HepG2 (cell line): ENCODE data around the gene TOMM40L. TPM values are rescaled to one million over a fixed set of nuclear protein-coding genes. Genes with fewer than 3 reads are reported as not detected.

Experiments used
- CC2D1A ChIP-seq: sonication (generic); formaldehyde crosslinking; IDR thresholded peaks from 2 replicates; pipeline ENCODE4 v1.8.1; 2023; ENCODE audit warnings: mild to moderate bottlenecking, missing genetic modification reagents
- CREB1 ChIP-seq, 2 experiments: fragments of 450-650 bp in 1 of 2; IDR thresholded peaks; 2 replicates each; pipeline ENCODE4 v1.6.1; 2016 to 2017; ENCODE audit warnings: control low read depth in 1 of 2, mild to moderate bottlenecking in 1 of 2, missing compliant biosample characterization in 1 of 2, missing genetic modification characterization in 1 of 2
- ELF1 ChIP-seq: sonication (generic); formaldehyde crosslinking; IDR thresholded peaks from 2 replicates; pipeline ENCODE4 v1.4.0; 2020; ENCODE audit warnings: missing genetic modification reagents
- KDM4B ChIP-seq: sonication (generic); formaldehyde crosslinking; IDR thresholded peaks from 2 replicates; pipeline ENCODE4 v1.4.0; 2020; ENCODE audit warnings: missing genetic modification reagents
- KDM5B ChIP-seq: sonication (generic); formaldehyde crosslinking; IDR thresholded peaks from 2 replicates; pipeline ENCODE4 v1.4.0; 2020; ENCODE audit warnings: missing genetic modification reagents, mild to moderate bottlenecking, borderline replicate concordance
- LCORL ChIP-seq, 2 experiments: fragments of 450-650 bp in 1 of 2; sonication (generic) in 1 of 2; formaldehyde crosslinking in 1 of 2; IDR thresholded peaks; 2 replicates each; pipeline versions ENCODE4 v1.5.0 to v1.6.1; 2017 to 2020; ENCODE audit warnings: antibody characterized with exemption in 1 of 2, missing genetic modification reagents in 1 of 2
- MEIS1 ChIP-seq: sonication (generic); formaldehyde crosslinking; IDR thresholded peaks from 2 replicates; pipeline ENCODE4 v1.9.0; 2021; ENCODE audit warnings: mild to moderate bottlenecking, missing genetic modification reagents, moderate library complexity, borderline replicate concordance
- MIER2 ChIP-seq: IDR thresholded peaks from 2 replicates; pipeline ENCODE4 v1.6.1; 2016; ENCODE audit warnings: missing biosample characterization, missing genetic modification reagents
- MYC ChIP-seq: sonication (generic); formaldehyde crosslinking; IDR thresholded peaks from 2 replicates; pipeline ENCODE4 v1.9.0; 2021; ENCODE audit warnings: missing genetic modification reagents, borderline replicate concordance
- MZF1 ChIP-seq: sonication (generic); formaldehyde crosslinking; IDR thresholded peaks from 2 replicates; pipeline ENCODE4 v1.8.1; 2023; ENCODE audit warnings: mild to moderate bottlenecking, missing genetic modification reagents, borderline replicate concordance
- NBN ChIP-seq: fragments of 450-650 bp; conservative IDR thresholded peaks from 2 replicates; pipeline ENCODE4 v1.6.1; 2017
- NCOA5 ChIP-seq: sonication (generic); formaldehyde crosslinking; IDR thresholded peaks from 2 replicates; pipeline ENCODE4 v1.4.0; 2020; ENCODE audit warnings: missing genetic modification reagents
- RNF2 ChIP-seq: fragments of 450-650 bp; conservative IDR thresholded peaks from 2 replicates; pipeline ENCODE4 v1.6.1; 2016; ENCODE audit warnings: low read depth
- RORA ChIP-seq: sonication (generic); formaldehyde crosslinking; IDR thresholded peaks from 2 replicates; pipeline ENCODE4 v1.5.0; 2020; ENCODE audit warnings: mild to moderate bottlenecking, missing genetic modification reagents, moderate library complexity
- SIN3B ChIP-seq: fragments of 150-350 bp; IDR thresholded peaks from 2 replicates; pipeline ENCODE4 v1.6.1; 2014; ENCODE audit warnings: low read length
- SMAD9 ChIP-seq: sonication (generic); formaldehyde crosslinking; IDR thresholded peaks from 2 replicates; pipeline ENCODE4 v1.5.1; 2020; ENCODE audit warnings: mild to moderate bottlenecking, missing genetic modification reagents
- SNAPC2 ChIP-seq: sonication (generic); formaldehyde crosslinking; IDR thresholded peaks from 2 replicates; pipeline ENCODE4 v1.8.1; 2022; ENCODE audit warnings: mild to moderate bottlenecking, missing genetic modification reagents
- SRY ChIP-seq: sonication (generic); formaldehyde crosslinking; IDR thresholded peaks from 2 replicates; pipeline ENCODE4 v1.8.0; 2022; ENCODE audit warnings: mild to moderate bottlenecking, missing genetic modification reagents
- TP53 ChIP-seq: sonication (generic); formaldehyde crosslinking; conservative IDR thresholded peaks from 2 replicates; pipeline ENCODE4 v1.4.0; 2020; ENCODE audit warnings: missing genetic modification reagents
- XBP1 ChIP-seq: sonication (generic); formaldehyde crosslinking; IDR thresholded peaks from 2 replicates; pipeline ENCODE4 v1.5.0; 2020; ENCODE audit warnings: missing genetic modification reagents
- ZC3H4 ChIP-seq: sonication (generic); formaldehyde crosslinking; IDR thresholded peaks from 2 replicates; pipeline ENCODE4 v1.4.0; 2020; ENCODE audit warnings: missing genetic modification reagents, borderline replicate concordance
- ZMYM2 ChIP-seq: sonication (generic); formaldehyde crosslinking; IDR thresholded peaks from 2 replicates; pipeline ENCODE4 v1.8.0; 2022; ENCODE audit warnings: mild to moderate bottlenecking, missing genetic modification reagents
- ZMYM3 ChIP-seq: sonication (generic); formaldehyde crosslinking; IDR thresholded peaks from 2 replicates; pipeline ENCODE4 v1.5.1; 2020; ENCODE audit warnings: mild to moderate bottlenecking, missing genetic modification reagents
- ZNF367 ChIP-seq: sonication (generic); formaldehyde crosslinking; IDR thresholded peaks from 2 replicates; pipeline ENCODE4 v1.4.0; 2020; ENCODE audit warnings: missing genetic modification reagents, borderline replicate concordance
- ZNF674 ChIP-seq: sonication (generic); formaldehyde crosslinking; IDR thresholded peaks from 2 replicates; pipeline ENCODE4 v1.5.0; 2020; ENCODE audit warnings: low read depth, mild to moderate bottlenecking, missing genetic modification reagents
- ZNF720 ChIP-seq: sonication (generic); formaldehyde crosslinking; IDR thresholded peaks from 2 replicates; pipeline ENCODE4 v1.4.0; 2020; ENCODE audit warnings: missing genetic modification reagents
- ZNF768 ChIP-seq: sonication (generic); formaldehyde crosslinking; IDR thresholded peaks from 2 replicates; pipeline ENCODE4 v1.4.0; 2020; ENCODE audit warnings: missing genetic modification reagents
- ZNF780A ChIP-seq: sonication (generic); formaldehyde crosslinking; IDR thresholded peaks from 2 replicates; pipeline ENCODE4 v1.8.0; 2022; ENCODE audit warnings: mild to moderate bottlenecking, missing genetic modification reagents, moderate library complexity
- polyA plus RNA-seq, 8 experiments: library from polyadenylated mRNA; depleted of rRNA in 3 of 8; stranded (reverse) in 7 of 8; unstranded in 1 of 8; fragments of >200 nt; fragmentation: Illumina TruSeq in 4 of 8; extraction: Trizol in 4 of 8; gene quantifications; 2 replicates each; pipeline versions ENCODE4 v1.2.1 to v1.2.3, GENCODE V29; 2011 to 2016; ENCODE audit warnings: low read depth in 4 of 8, missing spikeins in 1 of 8, mixed read lengths in 1 of 8; ENCODE audit not compliant: insufficient read depth in 1 of 8
- total RNA-seq, 5 experiments: library from RNA; depleted of rRNA; stranded (reverse); fragments of >200 nt; fragmentation: Illumina TruSeq; extraction: Trizol; gene quantifications; 2 replicates each; pipeline ENCODE4 v1.2.3, GENCODE V29; 2016; ENCODE audit warnings: low read depth in 1 of 5
- TF ChIP-seq, protein P1 (sequence below): sonication (generic); formaldehyde crosslinking; IDR thresholded peaks from 2 replicates; pipeline ENCODE4 v1.8.0; 2022; ENCODE audit warnings: mild to moderate bottlenecking, missing genetic modification reagents; ENCODE audit not compliant: insufficient replicate concordance
- TF ChIP-seq, protein P2 (sequence below): sonication (generic); formaldehyde crosslinking; IDR thresholded peaks from 2 replicates; pipeline ENCODE4 v1.8.1; 2023; ENCODE audit warnings: mild to moderate bottlenecking, inconsistent platforms, moderate library complexity, missing genetic modification reagents, borderline replicate concordance
- TF ChIP-seq, protein P3 (sequence below): sonication (generic); formaldehyde crosslinking; IDR thresholded peaks from 2 replicates; pipeline ENCODE4 v1.8.0; 2022; ENCODE audit warnings: missing genetic modification reagents, mild to moderate bottlenecking, borderline replicate concordance

Gene TOMM40L
- total and polyA plus RNA-seq, 2 of the 13 experiments (the other 11 are each of a cell fraction or from before 2014, with no cell fraction given), result 14.1 to 26.2 TPM

DNA sequence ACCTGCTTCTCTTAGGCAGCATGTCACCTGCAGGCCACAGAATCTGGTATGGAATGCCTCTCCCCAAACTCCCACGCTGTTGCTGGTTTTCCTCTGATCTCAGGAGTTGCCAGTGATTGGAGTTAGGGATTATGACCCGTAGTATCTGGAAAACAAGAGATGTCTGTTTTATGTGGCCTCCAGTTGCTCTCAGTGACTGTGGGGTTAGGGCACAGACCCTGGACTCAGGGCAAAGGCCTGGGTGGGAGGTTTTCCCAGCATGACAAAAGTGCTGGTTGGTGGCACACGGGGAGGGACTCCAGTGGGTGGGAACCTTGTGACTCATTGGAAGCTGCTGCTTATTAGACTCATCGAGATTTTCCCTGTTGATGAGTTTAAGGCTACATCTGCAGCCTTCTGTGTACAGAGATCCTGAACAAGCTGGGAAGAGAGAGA is 12.2 kb downstream of the TOMM40L start, which contains the start of gene NR1I3 (continued):
- TF ChIP-seq KDM4B, result no peak
- TF ChIP-seq KDM5B (CRISPR knock-in tag), result no peak; the same call in 1 of the 2 replicates
- TF ChIP-seq MZF1, result no peak
- TF ChIP-seq CREB1 (IDR thresholded peaks at IDR 0.05), result no peak
- TF ChIP-seq CREB1 (CRISPR knock-in tag; IDR thresholded peaks at IDR 0.05), result peak; percentile 85
- TF ChIP-seq LCORL (IDR thresholded peaks at IDR 0.05), result no peak; the same call in 1 of the 2 replicates
- peak; percentile 85 for TF ChIP-seq LCORL (CRISPR knock-in tag; IDR thresholded peaks at IDR 0.05)
- no peak for TF ChIP-seq CC2D1A (CRISPR knock-in tag)
- no peak for TF ChIP-seq RNF2
- no peak for TF ChIP-seq ZNF674 (CRISPR knock-in tag)
- TF ChIP-seq, protein P1, sequence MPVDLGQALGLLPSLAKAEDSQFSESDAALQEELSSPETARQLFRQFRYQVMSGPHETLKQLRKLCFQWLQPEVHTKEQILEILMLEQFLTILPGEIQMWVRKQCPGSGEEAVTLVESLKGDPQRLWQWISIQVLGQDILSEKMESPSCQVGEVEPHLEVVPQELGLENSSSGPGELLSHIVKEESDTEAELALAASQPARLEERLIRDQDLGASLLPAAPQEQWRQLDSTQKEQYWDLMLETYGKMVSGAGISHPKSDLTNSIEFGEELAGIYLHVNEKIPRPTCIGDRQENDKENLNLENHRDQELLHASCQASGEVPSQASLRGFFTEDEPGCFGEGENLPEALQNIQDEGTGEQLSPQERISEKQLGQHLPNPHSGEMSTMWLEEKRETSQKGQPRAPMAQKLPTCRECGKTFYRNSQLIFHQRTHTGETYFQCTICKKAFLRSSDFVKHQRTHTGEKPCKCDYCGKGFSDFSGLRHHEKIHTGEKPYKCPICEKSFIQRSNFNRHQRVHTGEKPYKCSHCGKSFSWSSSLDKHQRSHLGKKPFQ (CRISPR knock-in tag), result no peak
- TF ChIP-seq MIER2 (CRISPR knock-in tag), result no peak
- TF ChIP-seq SNAPC2 (CRISPR knock-in tag), result no peak
- no peak; the same call in 1 of the 2 replicates for TF ChIP-seq ELF1 (CRISPR knock-in tag)
- TF ChIP-seq ZNF768 (CRISPR knock-in tag), result no peak
- TF ChIP-seq SRY (CRISPR knock-in tag), result no peak
- TF ChIP-seq, protein P2, sequence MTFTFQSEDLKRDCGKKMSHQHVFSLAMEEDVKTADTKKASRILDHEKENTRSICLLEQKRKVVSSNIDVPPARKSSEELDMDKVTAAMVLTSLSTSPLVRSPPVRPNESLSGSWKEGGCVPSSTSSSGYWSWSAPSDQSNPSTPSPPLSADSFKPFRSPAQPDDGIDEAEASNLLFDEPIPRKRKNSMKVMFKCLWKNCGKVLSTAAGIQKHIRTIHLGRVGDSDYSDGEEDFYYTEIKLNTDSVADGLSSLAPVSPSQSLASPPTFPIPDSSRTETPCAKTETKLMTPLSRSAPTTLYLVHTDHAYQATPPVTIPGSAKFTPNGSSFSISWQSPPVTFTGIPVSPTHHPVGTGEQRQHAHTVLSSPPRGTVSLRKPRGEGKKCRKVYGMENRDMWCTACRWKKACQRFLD, result no peak
- no peak for TF ChIP-seq NBN
- TF ChIP-seq ZMYM2 (CRISPR knock-in tag), result peak; percentile 95
- TF ChIP-seq ZNF720 (CRISPR knock-in tag), result no peak
- TF ChIP-seq, protein P3, sequence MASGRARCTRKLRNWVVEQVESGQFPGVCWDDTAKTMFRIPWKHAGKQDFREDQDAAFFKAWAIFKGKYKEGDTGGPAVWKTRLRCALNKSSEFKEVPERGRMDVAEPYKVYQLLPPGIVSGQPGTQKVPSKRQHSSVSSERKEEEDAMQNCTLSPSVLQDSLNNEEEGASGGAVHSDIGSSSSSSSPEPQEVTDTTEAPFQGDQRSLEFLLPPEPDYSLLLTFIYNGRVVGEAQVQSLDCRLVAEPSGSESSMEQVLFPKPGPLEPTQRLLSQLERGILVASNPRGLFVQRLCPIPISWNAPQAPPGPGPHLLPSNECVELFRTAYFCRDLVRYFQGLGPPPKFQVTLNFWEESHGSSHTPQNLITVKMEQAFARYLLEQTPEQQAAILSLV (CRISPR knock-in tag), result no peak
- no peak for TF ChIP-seq SIN3B
- peak; percentile 45; the same call in 1 of the 2 replicates for TF ChIP-seq ZMYM3 (CRISPR knock-in tag)
- TF ChIP-seq SMAD9 (CRISPR knock-in tag), result no peak
- no peak for TF ChIP-seq ZC3H4 (CRISPR knock-in tag)
- no peak for TF ChIP-seq MEIS1 (CRISPR knock-in tag)
- no peak for TF ChIP-seq NCOA5 (CRISPR knock-in tag)
- TF ChIP-seq XBP1, result no peak
- TF ChIP-seq ZNF780A, result no peak
- no peak for TF ChIP-seq MYC
- no peak for TF ChIP-seq ZNF367
- TF ChIP-seq RORA (CRISPR knock-in tag), result no peak
- no peak for TF ChIP-seq TP53 (CRISPR knock-in tag)
